WTC11 (cell line): ENCODE measurements around the gene CPNE2. TPM values are rescaled to one million over a fixed set of nuclear protein-coding genes. Genes with fewer than 3 reads are reported as not detected.
"Not testable (repeated sequence)": the region's sequence is repeated elsewhere in the genome, so short reads cannot be mapped to it uniquely, and the experiment has no call there.

Experiments
- ATAC-seq: fragments of 200-7000 bp; cut with Tn5 transposase; 2 replicates; pipeline ENCODE4 v1.10.0; 2021; ENCODE audit warnings: mild to moderate bottlenecking, moderate library complexity
- CTCF ChIA-PET: fragments of 300-600 bp; sonication (Branson Sonifier 250); formaldehyde crosslinking; loops from one replicate; lab custom pipeline; 2021; ENCODE audit warnings: antibody characterized with exemption; lab: Charles Lee
- POLR2A ChIA-PET: fragments of 350-600 bp; sonication (Branson Sonifier 250); formaldehyde crosslinking; loops from one replicate; lab custom pipeline; 2021; ENCODE audit warnings: antibody characterized with exemption; lab: Charles Lee
- DNase-seq: peaks from one replicate; pipeline ENCODE4 v3.0.0; 2021; ENCODE audit warnings: low spot score
- H3K27ac Mint-ChIP-seq: 2 replicates; pipeline ENCODE4 v1.8.0; 2021; ENCODE audit warnings: mixed read lengths
- H3K27me3 Mint-ChIP-seq: 2 replicates; pipeline ENCODE4 v1.8.0; 2021; ENCODE audit warnings: low read depth, mild to moderate bottlenecking, moderate library complexity, mixed read lengths
- H3K36me3 Mint-ChIP-seq: 2 replicates; pipeline ENCODE4 v1.8.0; 2021; ENCODE audit warnings: mixed read lengths
- H3K4me1 Mint-ChIP-seq: 2 replicates; pipeline ENCODE4 v1.8.0; 2022; ENCODE audit warnings: mixed read lengths
- H3K4me3 Mint-ChIP-seq: 2 replicates; pipeline ENCODE4 v1.8.0; 2021; ENCODE audit warnings: mild to moderate bottlenecking, moderate library complexity, mixed read lengths
- H3K9me3 Mint-ChIP-seq: 2 replicates; pipeline ENCODE4 v1.8.0; 2021; ENCODE audit warnings: mixed read lengths
- CREM ChIP-seq: sonication (generic); formaldehyde crosslinking; IDR thresholded peaks from 2 replicates; pipeline ENCODE4 v1.8.1; 2022; ENCODE audit warnings: mild to moderate bottlenecking, missing genetic modification reagents, moderate library complexity
- ERG ChIP-seq: fragments of 250-450 bp; sonication (Bioruptor Pico); IDR thresholded peaks from 2 replicates; pipeline ENCODE4 v1.8.0; 2021; ENCODE audit warnings: mild to moderate bottlenecking
- FOXK1 ChIP-seq: sonication (generic); formaldehyde crosslinking; IDR thresholded peaks from 2 replicates; pipeline ENCODE4 v1.8.0; 2022; ENCODE audit warnings: mild to moderate bottlenecking, moderate library complexity, missing genetic modification reagents
- HMGXB4 ChIP-seq: sonication (generic); formaldehyde crosslinking; IDR thresholded peaks from 2 replicates; pipeline ENCODE4 v1.8.1; 2023; ENCODE audit warnings: mild to moderate bottlenecking, moderate library complexity, missing genetic modification reagents
- IRF2 ChIP-seq: sonication (generic); formaldehyde crosslinking; IDR thresholded peaks from 2 replicates; pipeline ENCODE4 v1.8.0; 2022; ENCODE audit warnings: low read depth, missing genetic modification reagents, borderline replicate concordance
- JUN ChIP-seq: sonication (generic); formaldehyde crosslinking; IDR thresholded peaks from 2 replicates; pipeline ENCODE4 v1.8.0; 2023; ENCODE audit warnings: mild to moderate bottlenecking, missing genetic modification reagents
- SMAD3 ChIP-seq: sonication (generic); formaldehyde crosslinking; IDR thresholded peaks from 2 replicates; pipeline ENCODE4 v1.8.0; 2022; ENCODE audit warnings: missing genetic modification reagents, mild to moderate bottlenecking, borderline replicate concordance
- TP53 ChIP-seq: sonication (generic); formaldehyde crosslinking; IDR thresholded peaks from 2 replicates; pipeline ENCODE4 v1.8.1; 2023; ENCODE audit warnings: mild to moderate bottlenecking, missing genetic modification reagents
- total RNA-seq: library from RNA; stranded (reverse); gene quantifications from 3 replicates; pipeline ENCODE4 v1.2.3, GENCODE V29; 2021
- TF ChIP-seq, protein P1 (sequence below): sonication (generic); formaldehyde crosslinking; conservative IDR thresholded peaks from 2 replicates; pipeline ENCODE4 v1.8.1; 2023; ENCODE audit warnings: mild to moderate bottlenecking, low read depth, missing genetic modification reagents, moderate library complexity
- TF ChIP-seq, protein P2 (sequence below): sonication (generic); formaldehyde crosslinking; IDR thresholded peaks from 2 replicates; pipeline ENCODE4 v1.8.0; 2023; ENCODE audit warnings: mild to moderate bottlenecking, missing genetic modification reagents
- TF ChIP-seq, protein P3 (sequence below): fragments of 250-450 bp; sonication (Bioruptor Pico); IDR thresholded peaks from 2 replicates; pipeline ENCODE4 v1.9.0; 2021; ENCODE audit warnings: moderate library complexity, mild to moderate bottlenecking, inconsistent platforms, borderline replicate concordance
- TF ChIP-seq, protein P4 (sequence below): fragments of 250-450 bp; sonication (Bioruptor Pico); IDR thresholded peaks from 2 replicates; pipeline ENCODE4 v2.1.2; 2022; ENCODE audit warnings: mild to moderate bottlenecking, moderate library complexity

CPNE2 gene
- total RNA-seq, 1 experiment from 2014 or later: 14.0 TPM

GRCh38 chr16:57098188-57098841, 5.9 kb downstream of the CPNE2 start (continued):
- no peak for TF ChIP-seq SMAD3
- TF ChIP-seq, protein P1, sequence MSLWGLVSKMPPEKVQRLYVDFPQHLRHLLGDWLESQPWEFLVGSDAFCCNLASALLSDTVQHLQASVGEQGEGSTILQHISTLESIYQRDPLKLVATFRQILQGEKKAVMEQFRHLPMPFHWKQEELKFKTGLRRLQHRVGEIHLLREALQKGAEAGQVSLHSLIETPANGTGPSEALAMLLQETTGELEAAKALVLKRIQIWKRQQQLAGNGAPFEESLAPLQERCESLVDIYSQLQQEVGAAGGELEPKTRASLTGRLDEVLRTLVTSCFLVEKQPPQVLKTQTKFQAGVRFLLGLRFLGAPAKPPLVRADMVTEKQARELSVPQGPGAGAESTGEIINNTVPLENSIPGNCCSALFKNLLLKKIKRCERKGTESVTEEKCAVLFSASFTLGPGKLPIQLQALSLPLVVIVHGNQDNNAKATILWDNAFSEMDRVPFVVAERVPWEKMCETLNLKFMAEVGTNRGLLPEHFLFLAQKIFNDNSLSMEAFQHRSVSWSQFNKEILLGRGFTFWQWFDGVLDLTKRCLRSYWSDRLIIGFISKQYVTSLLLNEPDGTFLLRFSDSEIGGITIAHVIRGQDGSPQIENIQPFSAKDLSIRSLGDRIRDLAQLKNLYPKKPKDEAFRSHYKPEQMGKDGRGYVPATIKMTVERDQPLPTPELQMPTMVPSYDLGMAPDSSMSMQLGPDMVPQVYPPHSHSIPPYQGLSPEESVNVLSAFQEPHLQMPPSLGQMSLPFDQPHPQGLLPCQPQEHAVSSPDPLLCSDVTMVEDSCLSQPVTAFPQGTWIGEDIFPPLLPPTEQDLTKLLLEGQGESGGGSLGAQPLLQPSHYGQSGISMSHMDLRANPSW (CRISPR knock-in tag): no peak
- TF ChIP-seq CREM (CRISPR knock-in tag): no peak
- TF ChIP-seq, protein P2, sequence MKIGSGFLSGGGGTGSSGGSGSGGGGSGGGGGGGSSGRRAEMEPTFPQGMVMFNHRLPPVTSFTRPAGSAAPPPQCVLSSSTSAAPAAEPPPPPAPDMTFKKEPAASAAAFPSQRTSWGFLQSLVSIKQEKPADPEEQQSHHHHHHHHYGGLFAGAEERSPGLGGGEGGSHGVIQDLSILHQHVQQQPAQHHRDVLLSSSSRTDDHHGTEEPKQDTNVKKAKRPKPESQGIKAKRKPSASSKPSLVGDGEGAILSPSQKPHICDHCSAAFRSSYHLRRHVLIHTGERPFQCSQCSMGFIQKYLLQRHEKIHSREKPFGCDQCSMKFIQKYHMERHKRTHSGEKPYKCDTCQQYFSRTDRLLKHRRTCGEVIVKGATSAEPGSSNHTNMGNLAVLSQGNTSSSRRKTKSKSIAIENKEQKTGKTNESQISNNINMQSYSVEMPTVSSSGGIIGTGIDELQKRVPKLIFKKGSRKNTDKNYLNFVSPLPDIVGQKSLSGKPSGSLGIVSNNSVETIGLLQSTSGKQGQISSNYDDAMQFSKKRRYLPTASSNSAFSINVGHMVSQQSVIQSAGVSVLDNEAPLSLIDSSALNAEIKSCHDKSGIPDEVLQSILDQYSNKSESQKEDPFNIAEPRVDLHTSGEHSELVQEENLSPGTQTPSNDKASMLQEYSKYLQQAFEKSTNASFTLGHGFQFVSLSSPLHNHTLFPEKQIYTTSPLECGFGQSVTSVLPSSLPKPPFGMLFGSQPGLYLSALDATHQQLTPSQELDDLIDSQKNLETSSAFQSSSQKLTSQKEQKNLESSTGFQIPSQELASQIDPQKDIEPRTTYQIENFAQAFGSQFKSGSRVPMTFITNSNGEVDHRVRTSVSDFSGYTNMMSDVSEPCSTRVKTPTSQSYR (CRISPR knock-in tag): no peak
- TF ChIP-seq, protein P3, sequence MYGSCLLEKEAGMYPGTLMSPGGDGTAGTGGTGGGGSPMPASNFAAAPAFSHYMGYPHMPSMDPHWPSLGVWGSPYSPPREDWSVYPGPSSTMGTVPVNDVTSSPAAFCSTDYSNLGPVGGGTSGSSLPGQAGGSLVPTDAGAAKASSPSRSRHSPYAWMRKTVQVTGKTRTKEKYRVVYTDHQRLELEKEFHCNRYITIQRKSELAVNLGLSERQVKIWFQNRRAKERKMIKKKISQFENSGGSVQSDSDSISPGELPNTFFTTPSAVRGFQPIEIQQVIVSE: no peak
- TF ChIP-seq HMGXB4 (CRISPR knock-in tag): no peak
- TF ChIP-seq TP53 (CRISPR knock-in tag): no peak
- no peak for TF ChIP-seq ERG (CRISPR knock-in tag)
- TF ChIP-seq JUN (CRISPR knock-in tag): no peak
- no peak for TF ChIP-seq IRF2
- no peak for TF ChIP-seq FOXK1 (CRISPR knock-in tag)
- TF ChIP-seq, protein P4, sequence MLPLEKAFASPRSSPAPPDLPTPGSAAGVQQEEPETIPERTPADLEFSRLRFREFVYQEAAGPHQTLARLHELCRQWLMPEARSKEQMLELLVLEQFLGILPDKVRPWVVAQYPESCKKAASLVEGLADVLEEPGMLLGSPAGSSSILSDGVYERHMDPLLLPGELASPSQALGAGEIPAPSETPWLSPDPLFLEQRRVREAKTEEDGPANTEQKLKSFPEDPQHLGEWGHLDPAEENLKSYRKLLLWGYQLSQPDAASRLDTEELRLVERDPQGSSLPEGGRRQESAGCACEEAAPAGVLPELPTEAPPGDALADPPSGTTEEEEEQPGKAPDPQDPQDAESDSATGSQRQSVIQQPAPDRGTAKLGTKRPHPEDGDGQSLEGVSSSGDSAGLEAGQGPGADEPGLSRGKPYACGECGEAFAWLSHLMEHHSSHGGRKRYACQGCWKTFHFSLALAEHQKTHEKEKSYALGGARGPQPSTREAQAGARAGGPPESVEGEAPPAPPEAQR (CRISPR knock-in tag): no peak

DNA sequence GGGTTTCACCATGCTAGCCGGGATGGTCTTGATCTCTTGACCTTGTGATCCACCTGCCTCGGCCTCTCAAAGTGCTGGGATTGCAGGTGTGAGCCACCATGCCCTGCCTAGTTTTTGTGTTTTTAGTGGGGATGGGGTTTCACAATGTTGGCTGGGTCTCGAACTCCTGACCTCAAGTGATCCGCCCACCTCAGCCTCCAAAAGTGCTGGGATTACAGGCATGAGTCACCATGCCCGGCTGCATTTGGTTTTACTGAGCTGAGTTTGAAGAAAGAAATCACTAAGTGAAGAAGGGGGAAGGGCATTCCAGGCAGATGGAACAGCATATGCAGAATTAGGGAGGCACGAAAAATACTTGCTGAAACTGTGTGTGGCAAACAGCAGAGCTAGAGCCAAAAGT, 7.6 kb downstream of the CPNE2 start:
- H3K27me3 Mint-ChIP-seq, H3K36me3 Mint-ChIP-seq, H3K9me3 Mint-ChIP-seq, DNase-seq, H3K27ac Mint-ChIP-seq, POLR2A ChIA-PET, ATAC-seq, H3K4me3 Mint-ChIP-seq: not testable (repeated sequence)
- CTCF ChIA-PET: interaction anchor here (1.3 to 8.2 kb wide), 3 partner anchors 7 to 52 kb away, joined by 4 to 68 read pairs (median 7); partner anchors contain the start of gene CPNE2
- peaks cover 44% of the 10 kb centered on the region for H3K4me1 Mint-ChIP-seq
